GM19351 (cell line): Measurements from ENCODE around the gene RBBP8NL.

Experiments
- ATAC-seq: cut with Tn5 transposase; IDR thresholded peaks from one replicate; pipeline ENCODE4 v1.9.1; 2021; ENCODE audit warnings: mild to moderate bottlenecking, moderate library complexity; ENCODE audit not compliant: unreplicated experiment

The RBBP8NL gene

GRCh38 chr20:62461834-62462233 lies 34.5 kb upstream of the RBBP8NL start:
- ATAC-seq: no peak

GRCh38 chr20:62461157-62461556 lies 33.8 kb upstream of the RBBP8NL start:
- ATAC-seq: no peak

- no peak for ATAC-seq
Observed at GRCh38 chr20:62460678-62461077, 33.3 kb upstream of the RBBP8NL start.

DNA sequence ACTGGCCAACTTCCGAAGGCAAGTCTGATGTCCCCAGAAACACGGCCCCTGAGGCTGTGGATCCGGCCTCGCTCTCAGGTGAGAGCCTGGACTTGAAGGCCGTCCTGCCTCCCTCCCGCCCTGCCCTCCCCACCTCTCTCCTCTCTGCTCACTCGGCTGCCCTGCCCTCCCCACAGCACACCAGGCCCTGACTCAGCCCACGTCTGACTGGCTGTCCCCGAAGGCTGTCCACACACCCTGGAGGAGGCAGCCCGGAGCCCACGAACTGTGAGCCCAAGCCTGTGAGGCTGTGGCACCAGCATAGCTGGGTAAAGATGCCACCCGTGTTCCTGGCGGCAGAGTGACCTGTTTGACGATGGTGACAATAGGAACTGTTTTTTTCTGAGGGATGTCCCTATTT lies 32.1 kb upstream of the RBBP8NL start:
- no peak for ATAC-seq

GRCh38 chr20:62458275-62459251 lies 31.2 kb upstream of the RBBP8NL start:
- ATAC-seq: no peak

DNA sequence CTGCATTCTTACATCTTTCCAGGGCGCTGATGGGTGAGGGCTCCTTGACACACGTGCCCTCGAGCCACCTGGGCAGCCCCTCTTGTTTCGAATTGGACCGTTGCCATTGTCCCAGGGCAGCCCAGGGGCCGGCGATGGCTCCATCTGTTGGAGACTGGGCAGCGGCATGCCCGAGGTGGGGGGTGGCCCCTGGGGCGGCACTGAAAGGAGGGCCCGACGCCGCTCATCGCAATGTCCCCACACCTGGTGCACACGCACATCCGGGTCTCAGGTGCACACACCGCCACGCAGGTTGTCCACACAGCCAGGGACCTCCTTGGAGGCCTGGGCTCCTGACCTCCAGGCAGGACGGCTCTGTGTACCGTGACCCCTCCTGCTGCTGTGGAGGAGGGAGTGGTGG lies 30.5 kb upstream of the RBBP8NL start:
- ATAC-seq: no peak

DNA sequence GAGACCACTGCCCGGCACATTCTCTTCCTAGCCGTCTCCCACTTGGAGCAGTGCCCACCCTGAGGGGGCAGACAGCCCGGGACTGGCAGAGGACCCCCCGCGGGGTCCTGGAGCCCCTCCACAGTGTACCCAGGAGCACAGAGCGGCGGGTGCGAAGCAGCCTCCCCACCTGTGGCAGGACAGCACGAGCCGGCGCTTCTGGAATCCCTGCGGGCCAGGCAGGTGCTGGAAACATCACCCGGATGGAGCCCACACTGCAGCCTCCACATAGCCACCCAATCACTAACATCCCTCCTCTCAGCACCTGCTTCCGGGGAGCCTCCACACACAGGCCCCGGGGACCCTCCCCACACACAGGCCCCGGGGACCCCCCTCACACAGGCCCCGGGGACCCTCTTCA lies 29.8 kb upstream of the RBBP8NL start:
- no peak for ATAC-seq

DNA sequence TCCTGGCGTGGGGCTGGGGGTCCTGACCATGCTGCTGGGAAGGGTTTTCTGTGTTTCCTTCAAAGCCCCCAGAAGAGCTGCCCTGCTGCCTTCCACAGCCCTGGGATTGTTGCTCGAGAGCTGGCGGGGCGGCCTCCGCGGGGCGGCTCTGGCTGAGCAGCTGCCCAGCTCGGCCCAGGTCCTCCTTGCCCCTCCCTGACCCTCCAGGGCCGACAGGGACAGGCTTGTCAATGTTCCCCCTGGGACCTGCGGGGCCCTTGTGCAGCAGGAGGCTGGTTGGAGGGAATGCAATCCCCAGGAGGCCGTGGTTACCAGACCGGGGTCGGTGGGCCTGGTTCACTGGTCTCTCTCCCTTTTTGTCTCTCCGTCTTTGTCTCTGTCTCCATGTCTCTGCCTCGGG lies 28.6 kb upstream of the RBBP8NL start:
- no peak for ATAC-seq

- ATAC-seq: no peak
Observed at GRCh38 chr20:62454904-62455636, 27.7 kb upstream of the RBBP8NL start.

- ATAC-seq: no peak
Observed at GRCh38 chr20:62453186-62453808, 26.0 kb upstream of the RBBP8NL start.

- no peak for ATAC-seq
Observed at GRCh38 chr20:62452475-62453095, 25.2 kb upstream of the RBBP8NL start.

- ATAC-seq: no peak
Observed at GRCh38 chr20:62451970-62452369, 24.6 kb upstream of the RBBP8NL start.

GRCh38 chr20:62451156-62451767 lies 23.9 kb upstream of the RBBP8NL start:
- ATAC-seq: no peak

- ATAC-seq: no peak
Observed at GRCh38 chr20:62449951-62450691, 22.8 kb upstream of the RBBP8NL start.

DNA sequence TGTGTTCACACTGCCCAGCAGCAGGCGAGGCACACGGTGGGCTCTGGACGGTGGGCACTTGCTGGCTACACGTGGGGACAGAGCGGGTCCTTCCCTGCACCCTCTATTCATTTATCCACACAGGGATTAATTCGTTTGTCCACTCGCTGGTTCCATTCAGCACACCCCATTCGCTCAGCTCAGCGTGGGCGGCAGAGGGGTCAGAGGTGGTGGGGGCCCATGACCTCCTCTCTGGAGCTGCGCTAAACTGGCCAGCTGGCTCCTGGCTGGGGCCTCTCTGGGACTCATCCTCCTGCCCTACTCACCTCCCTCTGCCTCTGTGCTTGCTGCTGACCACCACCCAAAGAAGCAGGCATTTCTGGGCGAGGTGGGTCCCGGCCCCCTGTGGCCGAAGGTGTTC lies 21.4 kb upstream of the RBBP8NL start:
- ATAC-seq: no peak

DNA sequence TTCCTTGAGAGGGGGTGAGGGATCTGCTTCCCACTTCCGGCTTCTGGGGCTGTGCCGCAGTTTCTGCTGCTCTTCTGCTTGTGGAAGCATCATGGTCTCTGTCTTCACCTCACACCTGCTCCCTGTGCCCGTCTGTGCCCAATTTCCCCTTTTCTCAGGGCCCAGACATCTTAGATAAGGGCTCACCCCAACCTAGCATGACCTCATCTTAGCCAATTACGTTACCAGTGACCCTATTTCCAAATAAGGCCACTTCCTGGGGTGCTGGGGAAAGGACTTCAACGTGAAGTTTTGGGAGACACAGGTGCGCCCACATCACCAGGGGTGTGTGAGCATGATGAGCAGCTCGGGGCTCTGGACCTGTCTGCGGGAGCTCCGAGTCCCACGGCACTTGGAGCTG lies 20.7 kb upstream of the RBBP8NL start:
- no peak for ATAC-seq

DNA sequence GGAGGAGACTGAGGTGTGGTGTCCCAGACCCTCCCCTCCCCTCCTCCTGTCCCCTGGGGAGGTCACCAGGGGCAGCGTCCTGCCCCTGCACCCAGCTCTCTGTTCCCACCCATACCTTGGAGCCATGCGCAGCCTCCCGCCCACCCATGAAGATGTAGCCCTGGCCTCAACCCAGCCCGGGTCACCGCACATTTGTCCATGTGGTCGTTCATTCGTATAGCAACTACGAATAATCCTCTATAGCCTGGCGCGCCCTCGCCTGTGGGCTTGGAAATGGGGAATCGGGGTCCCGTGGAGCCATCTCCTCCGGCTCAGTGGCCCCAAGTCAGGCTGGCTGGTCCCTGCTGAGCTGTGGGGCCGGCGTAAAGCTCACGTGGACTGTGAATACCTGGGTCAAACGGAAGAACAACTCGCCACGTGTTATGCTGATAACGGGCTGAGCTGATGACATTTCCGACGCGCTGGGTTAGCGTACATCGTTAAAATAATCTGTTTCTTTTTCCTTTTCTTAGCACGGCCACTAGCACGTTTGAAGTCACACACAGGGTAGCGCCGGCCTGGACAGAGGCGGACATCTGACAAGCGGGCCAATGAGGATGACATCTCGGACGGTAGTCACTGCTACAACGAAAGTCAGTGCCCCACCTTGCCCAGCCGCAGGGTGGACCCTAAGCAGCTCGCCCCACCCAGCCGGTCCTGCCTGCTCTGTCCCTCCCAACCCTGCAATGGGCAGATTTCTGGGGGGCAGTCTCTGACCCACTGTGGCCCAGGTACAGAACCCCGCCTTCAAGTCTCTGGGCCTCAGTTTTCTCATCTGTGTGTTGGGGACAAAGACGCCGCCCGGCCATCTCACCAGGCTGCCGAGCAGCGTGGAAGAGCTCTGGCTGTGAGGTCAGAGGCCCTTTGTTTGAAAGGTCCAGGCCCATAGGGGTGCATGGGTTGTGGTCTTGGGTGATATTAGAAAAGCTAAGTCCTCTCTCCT lies 19.8 kb upstream of the RBBP8NL start:
- no peak for ATAC-seq

GRCh38 chr20:62446481-62446880 lies 19.1 kb upstream of the RBBP8NL start:
- no peak for ATAC-seq
